Measurements from ENCODE around the gene PADI6.

PADI6 gene

GRCh38 chr1:17356387-17357026, 15.5 kb upstream of the PADI6 start:
- no peak for DNase-seq (ENCODE audit: low read depth in 2 of 2)

DNA sequence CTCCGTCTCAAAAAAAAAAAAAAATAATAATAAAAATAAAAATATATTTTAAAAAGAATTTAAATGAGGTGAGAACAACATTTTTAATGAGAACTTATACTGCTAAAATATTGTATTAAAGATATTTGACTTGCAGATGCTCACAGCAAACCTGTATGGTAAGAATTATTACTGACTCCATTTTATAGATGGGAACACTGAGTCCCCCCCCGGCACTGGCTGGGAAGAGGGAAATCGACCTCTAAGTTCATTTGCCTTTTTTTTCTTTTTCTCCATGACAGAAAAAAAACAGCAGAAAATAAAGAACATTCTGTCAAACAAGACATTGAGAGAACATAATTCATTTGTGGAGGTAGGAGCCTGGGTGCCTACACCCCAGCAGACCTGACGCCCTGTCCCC, 13.4 kb upstream of the PADI6 start:
- DNase-seq (ENCODE audit: low read depth in 2 of 2): no peak

GRCh38 chr1:17359031-17359430, 13.0 kb upstream of the PADI6 start:
- DNase-seq (ENCODE audit: low read depth in 2 of 2): no peak

GRCh38 chr1:17359808-17360207, 12.2 kb upstream of the PADI6 start:
- DNase-seq (ENCODE audit: low read depth in 2 of 2): no peak

GRCh38 chr1:17360272-17360956, 11.6 kb upstream of the PADI6 start:
- DNase-seq (ENCODE audit: low read depth in 2 of 2): no peak

GRCh38 chr1:17361687-17362086, 10.3 kb upstream of the PADI6 start:
- DNase-seq (ENCODE audit: low read depth in 2 of 2): no peak

- DNase-seq (ENCODE audit: low read depth in 2 of 2): no peak
Observed at GRCh38 chr1:17363351-17363750, 8.6 kb upstream of the PADI6 start.

DNA sequence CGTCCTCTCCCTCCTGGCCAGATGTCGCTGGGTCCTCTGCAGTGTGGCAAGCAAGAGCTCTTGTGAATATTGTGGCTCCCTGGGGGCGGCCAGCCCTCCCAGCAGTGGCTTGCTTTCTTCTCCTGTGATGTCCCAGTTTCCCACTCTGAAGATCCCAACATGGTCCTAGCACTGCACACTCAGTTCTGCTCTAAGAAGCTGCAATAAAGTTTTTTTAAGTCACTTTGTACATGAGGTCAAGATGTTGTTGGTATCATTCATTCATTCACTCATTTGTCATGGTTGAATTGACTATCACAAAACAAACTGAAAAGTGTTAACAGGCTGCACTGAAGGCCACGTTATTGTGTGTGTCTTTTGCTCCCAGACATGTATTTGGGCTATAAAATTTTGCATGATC, 8.2 kb upstream of the PADI6 start:
- DNase-seq (ENCODE audit: low read depth in 2 of 2): no peak

DNA sequence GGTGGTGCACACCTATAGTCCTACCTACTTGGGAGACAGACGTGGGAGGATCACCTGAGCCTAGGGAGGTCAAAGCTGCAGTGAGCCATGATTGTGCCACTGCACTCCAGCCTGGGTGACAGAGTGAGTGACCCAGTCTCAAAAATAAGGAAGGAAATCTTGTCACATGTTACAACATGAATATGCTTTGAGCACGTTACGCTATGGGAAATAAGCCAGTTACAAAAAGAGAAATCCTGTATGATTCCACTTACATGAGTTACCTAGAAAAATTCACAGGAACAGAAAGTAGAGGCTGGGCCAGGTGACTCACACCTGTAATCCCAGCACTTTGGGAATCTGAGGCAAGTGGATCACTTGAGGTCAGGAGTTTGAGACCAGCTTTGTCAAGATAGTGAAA, 6.7 kb upstream of the PADI6 start:
- no peak for DNase-seq (ENCODE audit: low read depth in 2 of 2)

- no peak for DNase-seq (ENCODE audit: low read depth in 2 of 2)
Observed at GRCh38 chr1:17369466-17369865, 2.5 kb upstream of the PADI6 start.

- DNase-seq (ENCODE audit: low read depth in 2 of 2): no peak
Observed at GRCh38 chr1:17370618-17371017, 1.4 kb upstream of the PADI6 start.

- no peak for DNase-seq (ENCODE audit: low read depth in 2 of 2)
Observed at GRCh38 chr1:17372955-17373354, 959 bp downstream of the PADI6 start.

DNA sequence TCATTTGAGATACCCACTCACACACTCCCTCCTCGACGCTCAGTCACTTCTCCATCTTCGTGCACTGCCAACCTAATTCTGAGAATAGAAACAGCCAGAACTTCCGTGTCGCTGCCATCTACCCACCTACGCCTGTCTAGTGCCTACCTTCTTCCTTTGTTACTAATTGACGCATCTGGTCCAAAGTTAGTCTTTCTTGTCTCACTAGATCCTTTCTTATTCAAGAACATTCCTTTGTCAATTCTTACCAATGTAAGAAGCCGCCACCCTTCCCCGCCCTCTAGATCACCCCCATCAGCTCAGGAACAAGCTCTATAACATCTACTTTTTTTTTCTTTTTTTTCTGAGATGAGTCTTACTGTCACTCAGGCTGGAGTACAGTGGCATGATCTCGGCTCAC, 3.7 kb downstream of the PADI6 start:
- DNase-seq (ENCODE audit: low read depth in 2 of 2): no peak

DNA sequence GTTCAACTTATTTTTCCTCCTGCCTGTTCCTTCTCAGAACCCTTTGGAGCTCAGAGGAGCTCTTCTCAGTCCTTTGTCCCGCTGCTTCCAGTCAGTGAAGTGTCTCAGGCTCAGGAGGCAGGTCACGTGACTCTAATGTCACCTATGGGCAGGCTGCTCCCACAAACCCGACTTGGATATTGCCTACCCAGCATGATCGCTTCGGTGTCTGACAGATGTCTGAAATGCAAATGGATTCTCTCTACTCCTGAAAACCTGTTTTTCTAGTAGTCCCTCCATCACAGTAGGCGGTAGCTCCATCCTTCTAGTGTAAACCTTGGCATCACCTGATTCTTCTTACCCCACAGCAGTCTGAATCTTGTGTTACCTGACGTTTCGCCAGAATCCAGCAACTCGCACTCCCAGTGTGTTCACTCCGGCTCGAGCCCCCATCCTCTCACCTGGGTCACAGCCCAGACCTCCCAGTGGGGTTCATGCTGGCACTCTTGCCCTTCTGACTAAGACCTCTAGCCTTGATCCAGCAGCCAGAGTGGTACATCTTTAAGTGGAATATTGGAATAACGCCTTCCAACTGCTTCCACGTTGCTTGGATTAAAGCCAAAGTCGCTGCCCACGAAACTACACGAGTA, 5.4 kb downstream of the PADI6 start:
- no peak for DNase-seq (ENCODE audit: low read depth in 2 of 2)

GRCh38 chr1:17381161-17381560, 9.2 kb downstream of the PADI6 start:
- no peak for DNase-seq (ENCODE audit: low read depth in 2 of 2)

- DNase-seq (ENCODE audit: low read depth in 2 of 2): no peak
Observed at GRCh38 chr1:17392199-17392740, 20.3 kb downstream of the PADI6 start.

- no peak for DNase-seq (ENCODE audit: low read depth in 2 of 2)
Observed at GRCh38 chr1:17393230-17393629, 21.2 kb downstream of the PADI6 start.

- no peak for DNase-seq (ENCODE audit: low read depth in 2 of 2)
Observed at GRCh38 chr1:17397910-17398695, 26.1 kb downstream of the PADI6 start.

GRCh38 chr1:17400725-17401341, 28.8 kb downstream of the PADI6 start:
- DNase-seq (ENCODE audit: low read depth in 2 of 2): no peak

DNA sequence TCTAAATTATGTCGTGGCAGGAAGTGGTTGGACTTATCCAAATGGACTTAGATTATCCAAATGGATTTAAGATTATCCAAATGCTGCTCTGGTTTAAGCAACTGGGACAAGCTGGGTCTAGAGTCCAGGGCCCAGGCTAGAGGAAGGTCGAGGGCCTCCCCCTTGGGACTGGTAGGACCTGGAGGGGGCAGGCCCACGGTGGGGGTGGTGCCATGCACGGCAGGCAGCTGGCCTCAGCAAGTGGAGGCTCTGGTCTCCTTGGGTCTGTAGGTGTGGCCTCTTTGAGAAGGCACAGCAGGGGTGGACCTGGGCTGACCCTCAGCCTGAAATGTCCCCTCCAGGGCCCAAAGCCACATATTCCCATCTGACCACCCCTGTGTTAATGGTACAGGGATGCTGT, 29.8 kb downstream of the PADI6 start:
- DNase-seq (ENCODE audit: low read depth in 2 of 2): no peak

GRCh38 chr1:17403081-17403480, 31.1 kb downstream of the PADI6 start:
- no peak for DNase-seq (ENCODE audit: low read depth in 2 of 2)
